A549 (cell line): ENCODE measurements around the gene AP4S1.

Experiments
- CHD2 ChIP-seq: fragments of 150-350 bp; IDR thresholded peaks from 2 replicates; pipeline ENCODE4 v1.6.1; 2014; ENCODE audit warnings: low read length; ENCODE audit not compliant: partially characterized antibody
- KDM1A ChIP-seq: fragments of 200-600 bp; sonication (generic); IDR thresholded peaks from 2 replicates; pipeline ENCODE4 v1.6.1; 2016; ENCODE audit warnings: low read depth, mild to moderate bottlenecking
- NR3C1 ChIP-seq: fragments of >200 bp; sonication (Bioruptor Twin); formaldehyde crosslinking; IDR thresholded peaks from 3 replicates; pipeline ENCODE4 v1.6.1; 2017
- RAD21 ChIP-seq, 2 experiments: fragments of >200 bp in 1 of 2; sonication (Bioruptor Twin) in 1 of 2; formaldehyde crosslinking in 1 of 2; IDR thresholded peaks in 1 of 2; conservative IDR thresholded peaks in 1 of 2; 2 replicates in 1 of 2; 3 replicates in 1 of 2; pipeline ENCODE4 v1.6.1; 2012 to 2018; ENCODE audit warnings: inconsistent platforms in 1 of 2
- TF ChIP-seq, protein P1 (sequence below): fragments of >200 bp; sonication (Bioruptor Twin); formaldehyde crosslinking; IDR thresholded peaks from 3 replicates; pipeline ENCODE4 v1.5.1; 2016
- TF ChIP-seq, protein P2 (sequence below): fragments of 200-600 bp; sonication (generic); IDR thresholded peaks from 2 replicates; pipeline ENCODE4 v1.6.1; 2016; ENCODE audit warnings: antibody characterized with exemption, mild to moderate bottlenecking, moderate library complexity
- TF ChIP-seq, protein P3 (sequence below): IDR thresholded peaks from 2 replicates; pipeline ENCODE4 v1.6.1; 2012
- TF ChIP-seq, protein P4 (sequence below): fragments of >200 bp; sonication (Bioruptor Twin); formaldehyde crosslinking; IDR thresholded peaks from 3 replicates; pipeline ENCODE4 v1.6.1; 2016

DNA sequence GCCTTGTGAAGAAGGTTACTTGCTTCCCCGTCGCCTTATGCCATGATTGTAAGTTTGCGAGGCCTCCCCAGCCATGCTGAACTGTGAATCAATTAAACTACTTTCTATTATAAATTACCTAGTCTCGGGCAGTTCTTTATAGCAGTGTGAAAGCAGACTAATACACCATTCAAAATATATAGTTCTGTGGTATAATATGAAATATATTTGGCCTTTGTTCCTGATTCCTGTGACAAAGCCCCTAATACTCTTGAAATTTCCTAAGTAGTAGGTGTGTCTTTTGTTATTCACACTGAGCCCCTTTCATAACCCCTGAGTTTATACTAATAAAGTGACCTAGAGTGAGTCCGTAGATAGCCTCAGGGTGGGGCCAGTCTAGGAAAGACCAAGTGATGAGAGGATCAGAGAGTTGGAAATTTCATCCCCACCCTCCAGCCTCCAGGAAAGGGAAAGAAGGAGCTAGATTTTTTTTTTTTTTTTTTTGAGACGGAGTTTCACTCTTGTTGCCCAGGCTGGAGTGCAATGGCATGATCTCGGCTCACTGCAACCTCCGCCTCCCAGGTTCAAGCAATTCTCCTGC, 20.1 kb downstream of the AP4S1 start:
- TF ChIP-seq, protein P1, sequence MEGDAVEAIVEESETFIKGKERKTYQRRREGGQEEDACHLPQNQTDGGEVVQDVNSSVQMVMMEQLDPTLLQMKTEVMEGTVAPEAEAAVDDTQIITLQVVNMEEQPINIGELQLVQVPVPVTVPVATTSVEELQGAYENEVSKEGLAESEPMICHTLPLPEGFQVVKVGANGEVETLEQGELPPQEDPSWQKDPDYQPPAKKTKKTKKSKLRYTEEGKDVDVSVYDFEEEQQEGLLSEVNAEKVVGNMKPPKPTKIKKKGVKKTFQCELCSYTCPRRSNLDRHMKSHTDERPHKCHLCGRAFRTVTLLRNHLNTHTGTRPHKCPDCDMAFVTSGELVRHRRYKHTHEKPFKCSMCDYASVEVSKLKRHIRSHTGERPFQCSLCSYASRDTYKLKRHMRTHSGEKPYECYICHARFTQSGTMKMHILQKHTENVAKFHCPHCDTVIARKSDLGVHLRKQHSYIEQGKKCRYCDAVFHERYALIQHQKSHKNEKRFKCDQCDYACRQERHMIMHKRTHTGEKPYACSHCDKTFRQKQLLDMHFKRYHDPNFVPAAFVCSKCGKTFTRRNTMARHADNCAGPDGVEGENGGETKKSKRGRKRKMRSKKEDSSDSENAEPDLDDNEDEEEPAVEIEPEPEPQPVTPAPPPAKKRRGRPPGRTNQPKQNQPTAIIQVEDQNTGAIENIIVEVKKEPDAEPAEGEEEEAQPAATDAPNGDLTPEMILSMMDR: no peak
- TF ChIP-seq CHD2: no peak
- TF ChIP-seq, protein P2, sequence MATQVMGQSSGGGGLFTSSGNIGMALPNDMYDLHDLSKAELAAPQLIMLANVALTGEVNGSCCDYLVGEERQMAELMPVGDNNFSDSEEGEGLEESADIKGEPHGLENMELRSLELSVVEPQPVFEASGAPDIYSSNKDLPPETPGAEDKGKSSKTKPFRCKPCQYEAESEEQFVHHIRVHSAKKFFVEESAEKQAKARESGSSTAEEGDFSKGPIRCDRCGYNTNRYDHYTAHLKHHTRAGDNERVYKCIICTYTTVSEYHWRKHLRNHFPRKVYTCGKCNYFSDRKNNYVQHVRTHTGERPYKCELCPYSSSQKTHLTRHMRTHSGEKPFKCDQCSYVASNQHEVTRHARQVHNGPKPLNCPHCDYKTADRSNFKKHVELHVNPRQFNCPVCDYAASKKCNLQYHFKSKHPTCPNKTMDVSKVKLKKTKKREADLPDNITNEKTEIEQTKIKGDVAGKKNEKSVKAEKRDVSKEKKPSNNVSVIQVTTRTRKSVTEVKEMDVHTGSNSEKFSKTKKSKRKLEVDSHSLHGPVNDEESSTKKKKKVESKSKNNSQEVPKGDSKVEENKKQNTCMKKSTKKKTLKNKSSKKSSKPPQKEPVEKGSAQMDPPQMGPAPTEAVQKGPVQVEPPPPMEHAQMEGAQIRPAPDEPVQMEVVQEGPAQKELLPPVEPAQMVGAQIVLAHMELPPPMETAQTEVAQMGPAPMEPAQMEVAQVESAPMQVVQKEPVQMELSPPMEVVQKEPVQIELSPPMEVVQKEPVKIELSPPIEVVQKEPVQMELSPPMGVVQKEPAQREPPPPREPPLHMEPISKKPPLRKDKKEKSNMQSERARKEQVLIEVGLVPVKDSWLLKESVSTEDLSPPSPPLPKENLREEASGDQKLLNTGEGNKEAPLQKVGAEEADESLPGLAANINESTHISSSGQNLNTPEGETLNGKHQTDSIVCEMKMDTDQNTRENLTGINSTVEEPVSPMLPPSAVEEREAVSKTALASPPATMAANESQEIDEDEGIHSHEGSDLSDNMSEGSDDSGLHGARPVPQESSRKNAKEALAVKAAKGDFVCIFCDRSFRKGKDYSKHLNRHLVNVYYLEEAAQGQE: no peak
- TF ChIP-seq KDM1A: no peak
- TF ChIP-seq, protein P3, sequence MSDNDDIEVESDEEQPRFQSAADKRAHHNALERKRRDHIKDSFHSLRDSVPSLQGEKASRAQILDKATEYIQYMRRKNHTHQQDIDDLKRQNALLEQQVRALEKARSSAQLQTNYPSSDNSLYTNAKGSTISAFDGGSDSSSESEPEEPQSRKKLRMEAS: no peak
- TF ChIP-seq, protein P4, sequence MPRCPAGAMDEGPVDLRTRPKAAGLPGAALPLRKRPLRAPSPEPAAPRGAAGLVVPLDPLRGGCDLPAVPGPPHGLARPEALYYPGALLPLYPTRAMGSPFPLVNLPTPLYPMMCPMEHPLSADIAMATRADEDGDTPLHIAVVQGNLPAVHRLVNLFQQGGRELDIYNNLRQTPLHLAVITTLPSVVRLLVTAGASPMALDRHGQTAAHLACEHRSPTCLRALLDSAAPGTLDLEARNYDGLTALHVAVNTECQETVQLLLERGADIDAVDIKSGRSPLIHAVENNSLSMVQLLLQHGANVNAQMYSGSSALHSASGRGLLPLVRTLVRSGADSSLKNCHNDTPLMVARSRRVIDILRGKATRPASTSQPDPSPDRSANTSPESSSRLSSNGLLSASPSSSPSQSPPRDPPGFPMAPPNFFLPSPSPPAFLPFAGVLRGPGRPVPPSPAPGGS: no peak
- TF ChIP-seq RAD21 (conservative IDR thresholded peaks at IDR 0.05 in 1 of 2, IDR thresholded peaks at IDR 0.05 in 1 of 2): no peak
- no peak for TF ChIP-seq NR3C1
